Midbrain (tissue), 1 donor: ENCODE measurements around the gene RUSF1.
"Not testable (repeated sequence)": the region's sequence is repeated elsewhere in the genome, so short reads cannot be mapped to it uniquely, and the experiment has no call there.

ENCODE experiments used
- DNase-seq: peaks from one replicate; lab custom pipeline; 2025; lab: John Stamatoyannopoulos, UW

RUSF1 gene

GRCh38 chr16:31452631-31453106, 55.5 kb downstream of the RUSF1 start:
- peak; percentile 15 for DNase-seq

GRCh38 chr16:31451681-31452351, 56.4 kb downstream of the RUSF1 start:
- peak; percentile 36 for DNase-seq

GRCh38 chr16:31451201-31451600, 57.0 kb downstream of the RUSF1 start:
- DNase-seq, result no peak

GRCh38 chr16:31445931-31446330, 62.3 kb downstream of the RUSF1 start:
- DNase-seq, result not testable (repeated sequence)

- DNase-seq, result no peak
Observed at GRCh38 chr16:31441956-31442355, 66.2 kb downstream of the RUSF1 start.

- no peak for DNase-seq
Observed at GRCh38 chr16:31440516-31441184, 67.5 kb downstream of the RUSF1 start.

- no peak for DNase-seq
Observed at GRCh38 chr16:31439519-31439918, 68.7 kb downstream of the RUSF1 start.
